GM18909 (cell line): ENCODE measurements around the gene PCDHA5.
"Not testable (repeated sequence)": the region's sequence is repeated elsewhere in the genome, so short reads cannot be mapped to it uniquely, and the experiment has no call there.

Source experiments
- ATAC-seq: cut with Tn5 transposase; IDR thresholded peaks from one replicate; pipeline ENCODE4 v1.9.1; 2021; ENCODE audit warnings: mild to moderate bottlenecking; ENCODE audit not compliant: unreplicated experiment, poor library complexity

PCDHA5 gene

DNA sequence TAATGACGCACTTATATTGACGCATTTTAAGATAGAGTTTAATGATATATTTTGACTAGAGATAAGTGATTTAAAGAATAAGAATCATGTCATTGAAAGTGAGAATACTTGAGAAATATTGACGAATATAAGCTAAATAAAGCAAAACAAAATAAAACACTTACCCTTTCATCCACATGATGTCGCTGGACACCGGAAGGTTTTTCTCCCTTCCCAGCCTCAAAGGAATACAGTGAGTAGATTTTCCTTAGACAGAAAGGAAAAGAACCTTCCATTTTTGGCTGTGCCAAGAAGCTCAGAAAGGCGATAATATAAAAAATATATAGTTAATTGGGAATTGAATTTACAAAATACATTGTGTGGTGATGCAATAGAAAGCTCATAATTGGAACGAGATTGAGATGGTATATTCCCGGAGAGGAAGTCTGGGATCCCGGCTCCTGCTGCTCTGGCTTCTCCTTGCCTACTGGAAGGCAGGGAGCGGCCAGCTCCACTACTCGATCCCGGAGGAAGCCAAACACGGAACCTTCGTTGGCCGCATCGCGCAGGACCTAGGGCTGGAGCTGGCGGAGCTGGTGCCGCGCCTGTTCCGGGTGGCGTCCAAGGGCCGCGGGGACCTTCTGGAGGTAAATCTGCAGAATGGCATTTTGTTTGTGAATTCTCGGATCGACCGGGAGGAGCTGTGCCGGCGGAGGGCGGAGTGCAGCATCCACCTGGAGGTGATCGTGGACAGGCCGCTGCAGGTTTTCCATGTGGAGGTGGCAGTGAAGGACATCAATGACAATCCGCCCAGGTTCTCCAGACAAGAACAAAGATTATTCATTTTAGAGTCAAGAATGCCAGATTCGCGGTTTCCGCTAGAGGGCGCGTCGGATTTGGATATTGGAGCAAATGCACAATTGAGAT is at the start of gene PCDHA5:
PCDHA5 (plus strand) TSS at position 239 of the 906 bp plus-strand sequence.
- ATAC-seq, result no peak

DNA sequence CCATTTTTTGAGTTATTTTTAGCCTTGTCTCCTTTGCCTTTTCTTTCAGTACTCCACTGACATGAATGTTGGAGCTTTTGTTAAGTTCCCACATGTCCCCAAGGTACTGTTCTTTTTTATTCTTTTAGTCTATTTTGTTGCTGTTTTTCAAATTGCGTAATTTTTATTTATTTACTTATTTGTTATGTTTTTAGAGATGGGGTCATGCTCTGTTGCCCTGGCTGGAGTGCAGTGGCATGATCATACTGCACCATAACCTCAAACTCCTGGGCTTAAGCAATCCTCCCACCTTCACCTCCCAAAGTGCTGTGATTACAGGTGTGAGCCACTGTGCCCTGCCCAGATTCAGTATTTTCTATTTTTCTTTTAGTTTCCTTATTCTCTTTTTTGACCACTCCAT is 40.9 kb upstream of the PCDHA5 start:
- ATAC-seq, result no peak

DNA sequence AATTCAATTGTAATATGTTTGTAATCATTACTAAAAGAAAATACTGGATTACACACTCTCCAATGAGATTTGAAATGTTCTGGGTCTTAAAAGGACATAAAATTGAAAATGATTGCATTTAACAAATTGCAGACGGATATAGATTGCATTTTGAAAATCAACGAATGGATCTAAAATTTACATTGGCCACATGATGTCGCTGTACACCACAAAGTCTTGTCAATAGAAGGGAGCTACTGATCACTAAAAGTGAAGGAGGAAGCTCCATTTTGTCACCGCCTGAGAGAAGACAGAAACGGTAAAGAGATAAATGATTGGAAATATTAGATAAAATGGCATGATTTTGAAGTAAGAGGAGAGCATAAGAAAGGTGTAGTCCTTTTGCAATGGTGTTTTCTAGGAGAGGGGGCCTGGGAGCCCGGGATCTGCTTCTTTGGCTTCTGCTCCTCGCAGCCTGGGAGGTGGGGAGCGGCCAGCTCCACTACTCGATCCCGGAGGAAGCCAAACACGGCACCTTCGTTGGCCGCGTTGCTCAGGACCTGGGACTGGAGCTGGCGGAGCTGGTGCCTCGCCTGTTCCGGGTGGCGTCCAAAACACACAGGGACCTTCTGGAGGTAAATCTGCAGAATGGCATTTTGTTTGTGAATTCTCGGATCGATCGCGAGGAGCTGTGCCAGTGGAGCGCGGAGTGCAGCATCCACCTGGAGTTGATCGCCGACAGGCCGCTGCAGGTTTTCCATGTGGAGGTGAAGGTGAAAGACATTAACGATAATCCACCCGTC is 35.3 kb upstream of the PCDHA5 start, which contains the start of gene PCDHA1:
PCDHA1 (plus strand) TSS at position 236 of the 782 bp plus-strand sequence.
- no peak for ATAC-seq

DNA sequence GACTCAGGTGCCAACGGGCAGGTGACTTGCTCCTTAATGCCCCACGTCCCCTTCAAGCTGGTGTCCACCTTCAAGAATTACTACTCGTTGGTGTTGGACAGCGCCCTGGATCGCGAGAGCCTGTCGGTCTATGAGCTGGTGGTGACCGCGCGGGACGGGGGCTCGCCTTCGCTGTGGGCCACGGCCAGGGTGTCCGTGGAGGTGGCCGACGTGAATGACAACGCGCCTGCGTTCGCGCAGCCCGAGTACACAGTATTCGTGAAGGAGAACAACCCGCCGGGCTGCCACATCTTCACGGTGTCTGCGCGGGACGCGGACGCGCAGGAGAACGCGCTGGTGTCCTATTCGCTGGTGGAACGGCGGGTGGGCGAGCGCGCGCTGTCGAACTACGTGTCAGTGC is 34.0 kb upstream of the PCDHA5 start:
- not testable (repeated sequence) for ATAC-seq

DNA sequence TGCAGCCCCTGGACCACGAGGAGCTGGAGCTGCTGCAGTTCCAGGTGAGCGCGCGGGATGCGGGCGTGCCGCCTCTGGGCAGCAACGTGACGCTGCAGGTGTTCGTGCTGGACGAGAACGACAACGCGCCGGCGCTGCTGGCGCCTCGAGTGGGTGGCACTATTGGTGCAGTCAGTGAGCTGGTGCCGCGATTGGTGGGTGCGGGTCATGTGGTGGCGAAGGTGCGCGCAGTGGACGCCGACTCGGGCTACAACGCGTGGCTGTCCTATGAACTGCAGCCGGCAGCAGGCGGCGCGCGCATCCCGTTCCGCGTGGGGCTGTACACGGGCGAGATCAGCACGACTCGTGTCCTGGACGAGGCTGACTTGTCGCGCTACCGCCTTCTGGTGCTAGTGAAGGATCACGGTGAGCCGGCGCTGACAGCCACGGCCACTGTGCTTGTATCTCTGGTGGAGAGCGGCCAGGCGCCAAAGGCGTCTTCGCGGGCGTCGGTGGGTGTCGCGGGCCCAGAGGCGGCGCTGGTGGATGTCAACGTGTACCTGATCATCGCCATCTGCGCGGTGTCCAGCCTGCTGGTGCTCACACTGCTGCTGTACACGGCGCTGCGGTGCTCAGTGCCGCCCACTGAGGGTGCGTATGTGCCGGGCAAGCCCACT is 33.4 kb upstream of the PCDHA5 start:
- ATAC-seq, result not testable (repeated sequence)

DNA sequence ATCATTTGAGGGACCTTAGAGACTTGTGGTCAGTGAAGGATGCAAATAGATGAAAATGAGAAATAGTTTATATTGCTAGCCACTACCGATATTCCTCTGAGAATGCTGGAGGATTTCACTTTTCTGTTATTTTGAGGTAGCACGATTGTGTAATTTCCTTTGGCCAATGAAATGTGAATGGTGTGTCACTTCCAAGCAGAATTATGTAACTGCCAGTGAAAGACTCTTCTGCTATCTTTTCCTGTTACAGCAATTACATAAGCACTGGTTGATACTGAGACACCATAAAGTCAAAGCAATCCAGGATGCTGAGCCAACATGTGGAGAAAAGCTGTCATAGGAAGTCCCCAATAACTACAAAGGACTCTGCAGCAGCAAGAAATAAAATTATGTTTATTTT is 30.3 kb upstream of the PCDHA5 start:
- no peak for ATAC-seq

DNA sequence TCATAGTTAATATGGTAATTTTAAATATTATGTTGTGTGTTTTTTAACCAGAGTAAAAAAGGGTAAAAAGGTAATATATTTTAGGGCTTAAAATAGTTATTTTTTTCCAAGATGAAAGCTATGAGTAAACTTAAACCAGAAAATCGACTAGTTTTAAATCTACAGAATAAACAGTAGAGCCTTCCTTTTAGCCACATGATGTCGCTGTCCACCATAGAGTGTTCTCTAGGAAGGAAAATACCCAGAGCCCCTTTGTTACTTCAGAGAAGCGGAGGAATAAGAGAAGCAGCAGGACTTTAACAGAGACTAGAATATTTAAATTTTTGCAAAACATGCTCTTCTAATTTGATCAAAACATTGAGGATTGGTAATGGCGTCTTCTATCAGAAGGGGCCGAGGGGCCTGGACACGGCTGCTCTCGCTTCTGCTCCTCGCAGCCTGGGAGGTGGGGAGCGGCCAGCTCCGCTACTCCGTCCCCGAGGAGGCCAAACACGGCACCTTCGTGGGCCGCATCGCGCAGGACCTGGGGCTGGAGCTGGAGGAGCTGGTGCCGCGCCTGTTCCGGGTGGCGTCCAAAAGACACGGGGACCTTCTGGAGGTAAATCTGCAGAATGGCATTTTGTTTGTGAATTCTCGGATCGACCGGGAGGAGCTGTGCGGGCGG is 26.7 kb upstream of the PCDHA5 start, which contains the start of gene PCDHA2:
PCDHA2 (plus strand) TSS at position 258 of the 664 bp plus-strand sequence.
- no peak for ATAC-seq

DNA sequence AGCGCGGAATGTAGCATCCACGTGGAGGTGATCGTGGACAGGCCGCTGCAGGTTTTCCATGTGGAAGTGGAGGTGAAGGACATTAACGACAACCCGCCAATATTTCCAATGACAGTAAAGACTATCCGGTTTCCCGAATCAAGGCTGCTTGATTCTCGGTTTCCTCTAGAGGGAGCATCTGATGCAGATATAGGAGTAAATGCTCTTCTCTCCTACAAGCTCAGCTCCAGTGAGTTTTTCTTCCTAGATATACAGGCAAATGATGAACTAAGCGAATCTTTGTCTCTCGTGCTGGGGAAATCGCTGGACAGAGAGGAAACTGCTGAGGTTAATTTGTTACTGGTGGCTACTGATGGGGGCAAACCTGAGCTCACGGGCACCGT is 26.2 kb upstream of the PCDHA5 start:
- no peak for ATAC-seq

DNA sequence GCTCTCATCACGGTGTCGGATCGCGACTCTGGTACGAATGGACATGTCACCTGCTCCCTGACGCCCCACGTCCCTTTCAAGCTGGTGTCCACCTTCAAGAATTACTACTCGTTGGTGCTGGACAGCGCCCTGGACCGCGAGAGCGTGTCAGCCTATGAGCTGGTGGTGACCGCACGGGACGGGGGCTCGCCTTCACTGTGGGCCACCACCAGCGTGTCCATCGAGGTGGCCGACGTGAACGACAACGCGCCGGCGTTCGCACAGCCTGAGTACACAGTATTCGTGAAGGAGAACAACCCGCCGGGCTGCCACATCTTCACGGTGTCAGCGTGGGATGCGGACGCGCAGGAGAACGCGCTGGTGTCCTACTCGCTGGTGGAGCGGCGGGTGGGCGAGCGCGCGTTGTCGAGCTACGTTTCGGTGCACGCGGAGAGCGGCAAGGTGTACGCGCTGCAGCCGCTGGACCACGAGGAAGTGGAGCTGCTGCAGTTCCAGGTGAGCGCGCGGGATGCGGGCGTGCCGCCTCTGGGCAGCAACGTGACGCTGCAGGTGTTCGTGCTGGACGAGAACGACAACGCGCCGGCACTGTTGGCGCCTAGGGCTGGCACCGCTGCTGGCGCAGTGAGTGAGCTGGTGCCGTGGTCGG is 25.2 kb upstream of the PCDHA5 start:
- ATAC-seq, result not testable (repeated sequence)

DNA sequence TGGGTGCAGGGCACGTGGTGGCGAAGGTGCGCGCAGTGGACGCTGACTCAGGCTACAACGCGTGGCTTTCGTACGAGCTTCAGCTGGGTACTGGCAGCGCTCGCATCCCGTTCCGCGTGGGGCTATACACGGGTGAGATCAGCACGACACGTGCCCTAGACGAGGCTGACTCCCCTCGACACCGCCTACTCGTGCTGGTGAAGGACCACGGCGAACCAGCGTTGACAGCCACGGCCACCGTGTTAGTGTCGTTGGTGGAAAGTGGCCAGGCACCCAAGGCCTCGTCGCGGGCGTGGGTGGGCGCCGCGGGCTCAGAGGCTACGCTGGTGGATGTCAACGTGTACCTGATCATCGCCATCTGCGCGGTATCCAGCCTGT is 24.7 kb upstream of the PCDHA5 start:
- no peak for ATAC-seq

DNA sequence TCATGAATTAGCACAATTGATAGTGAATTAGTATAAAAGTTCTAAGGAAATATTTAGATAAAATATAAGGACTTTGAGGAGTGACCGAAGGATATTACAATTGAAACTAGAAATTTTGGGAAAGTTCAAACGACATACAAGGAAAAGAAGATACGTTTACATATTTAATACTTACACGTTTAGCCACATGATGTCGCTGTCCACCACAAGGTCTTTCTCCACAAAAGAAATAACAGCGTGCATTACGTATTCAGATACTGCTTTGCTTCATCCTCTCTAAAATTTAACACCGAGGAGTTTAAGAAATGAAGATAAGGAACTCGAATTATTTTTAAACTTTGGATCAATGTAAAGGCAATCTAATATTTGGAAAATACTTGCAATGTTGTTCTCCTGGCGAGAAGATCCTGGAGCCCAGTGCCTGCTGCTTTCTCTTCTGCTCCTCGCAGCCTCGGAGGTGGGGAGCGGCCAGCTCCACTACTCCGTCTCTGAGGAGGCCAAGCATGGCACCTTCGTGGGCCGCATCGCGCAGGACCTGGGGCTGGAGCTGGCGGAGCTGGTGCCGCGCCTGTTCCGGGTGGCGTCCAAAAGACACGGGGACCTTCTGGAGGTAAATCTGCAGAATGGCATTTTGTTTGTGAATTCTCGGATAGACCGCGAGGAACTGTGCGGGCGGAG is 20.5 kb upstream of the PCDHA5 start, which contains the start of gene PCDHA3:
PCDHA3 (plus strand) TSS at position 242 of the 678 bp plus-strand sequence.
- ATAC-seq, result no peak

DNA sequence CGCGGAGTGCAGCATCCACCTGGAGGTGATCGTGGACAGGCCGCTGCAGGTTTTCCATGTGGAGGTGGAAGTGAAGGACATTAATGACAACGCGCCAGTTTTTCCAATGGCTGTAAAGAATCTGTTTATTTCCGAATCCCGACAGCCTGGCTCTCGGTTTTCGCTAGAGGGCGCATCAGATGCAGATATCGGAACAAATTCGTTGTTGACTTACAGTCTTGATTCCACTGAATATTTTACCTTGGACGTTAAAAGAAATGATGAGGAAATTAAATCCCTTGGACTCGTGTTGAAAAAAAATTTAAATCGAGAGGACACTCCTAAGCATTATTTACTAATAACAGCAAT is 19.9 kb upstream of the PCDHA5 start:
- no peak for ATAC-seq

DNA sequence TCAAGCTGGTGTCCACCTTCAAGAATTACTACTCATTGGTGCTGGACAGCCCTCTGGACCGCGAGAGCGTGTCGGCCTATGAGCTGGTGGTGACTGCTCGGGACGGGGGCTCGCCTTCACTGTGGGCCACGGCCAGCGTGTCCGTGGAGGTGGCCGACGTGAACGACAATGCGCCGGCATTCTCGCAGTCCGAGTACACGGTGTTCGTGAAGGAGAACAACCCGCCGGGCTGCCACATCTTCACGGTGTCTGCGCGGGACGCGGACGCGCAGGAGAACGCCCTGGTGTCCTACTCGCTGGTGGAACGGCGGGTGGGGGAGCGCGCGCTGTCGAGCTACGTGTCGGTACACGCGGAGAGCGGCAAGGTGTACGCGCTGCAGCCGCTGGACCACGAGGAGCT is 19.0 kb upstream of the PCDHA5 start:
- ATAC-seq, result not testable (repeated sequence)

DNA sequence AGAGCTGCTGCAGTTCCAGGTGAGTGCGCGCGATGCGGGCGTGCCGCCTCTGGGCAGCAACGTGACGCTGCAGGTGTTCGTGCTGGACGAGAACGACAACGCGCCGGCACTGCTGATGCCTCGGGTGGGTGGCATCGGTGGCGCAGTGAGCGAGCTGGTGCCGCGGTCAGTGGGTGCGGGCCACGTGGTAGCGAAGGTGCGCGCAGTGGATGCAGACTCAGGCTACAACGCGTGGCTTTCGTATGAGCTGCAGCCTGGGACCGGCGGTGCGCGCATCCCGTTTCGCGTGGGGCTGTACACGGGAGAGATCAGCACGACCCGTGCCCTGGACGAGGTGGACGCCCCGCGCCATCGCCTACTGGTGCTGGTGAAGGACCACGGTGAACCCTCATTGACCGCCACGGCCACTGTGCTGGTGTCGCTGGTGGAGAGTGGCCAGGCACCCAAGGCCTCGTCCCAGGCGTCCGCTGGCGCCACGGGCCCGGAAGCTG is 18.6 kb upstream of the PCDHA5 start:
- ATAC-seq, result no peak

DNA sequence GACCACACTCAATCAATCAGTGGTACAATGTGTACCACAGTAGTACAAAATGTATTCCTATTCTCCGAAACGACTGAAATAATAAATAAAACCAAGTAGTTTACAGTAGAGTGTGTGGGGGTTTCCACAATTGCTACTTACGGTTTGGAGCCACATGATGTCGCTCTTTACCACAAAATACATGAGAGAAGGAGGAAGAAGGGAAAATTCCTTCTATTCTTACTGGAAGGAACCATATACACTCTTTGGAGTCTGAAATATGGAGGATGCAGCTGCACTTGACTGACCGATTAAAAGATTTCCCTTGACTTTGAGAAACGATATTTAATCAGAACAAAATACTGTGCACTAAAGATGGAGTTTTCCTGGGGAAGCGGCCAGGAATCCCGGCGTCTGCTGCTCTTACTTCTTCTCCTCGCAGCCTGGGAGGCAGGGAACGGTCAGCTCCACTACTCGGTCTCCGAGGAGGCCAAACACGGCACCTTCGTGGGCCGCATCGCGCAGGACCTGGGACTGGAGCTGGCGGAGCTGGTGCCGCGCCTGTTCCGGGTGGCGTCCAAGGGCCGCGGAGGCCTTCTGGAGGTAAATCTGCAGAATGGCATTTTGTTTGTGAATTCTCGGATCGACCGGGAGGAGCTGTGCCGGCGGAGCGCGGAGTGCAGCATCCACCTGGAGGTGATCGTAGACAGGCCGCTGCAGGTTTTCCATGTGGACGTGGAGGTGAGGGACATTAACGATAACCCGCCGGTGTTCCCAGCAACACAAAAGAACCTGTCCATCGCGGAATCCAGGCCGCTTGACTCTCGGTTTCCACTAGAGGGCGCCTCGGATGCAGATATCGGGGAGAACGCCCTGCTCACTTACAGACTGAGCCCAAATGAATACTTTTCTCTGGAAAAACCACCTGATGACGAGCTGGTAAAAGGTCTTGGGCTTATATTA is 14.3 kb upstream of the PCDHA5 start, which contains the start of gene PCDHA4:
PCDHA4 (plus strand) TSS at position 235 of the 942 bp plus-strand sequence.
- ATAC-seq, result no peak

DNA sequence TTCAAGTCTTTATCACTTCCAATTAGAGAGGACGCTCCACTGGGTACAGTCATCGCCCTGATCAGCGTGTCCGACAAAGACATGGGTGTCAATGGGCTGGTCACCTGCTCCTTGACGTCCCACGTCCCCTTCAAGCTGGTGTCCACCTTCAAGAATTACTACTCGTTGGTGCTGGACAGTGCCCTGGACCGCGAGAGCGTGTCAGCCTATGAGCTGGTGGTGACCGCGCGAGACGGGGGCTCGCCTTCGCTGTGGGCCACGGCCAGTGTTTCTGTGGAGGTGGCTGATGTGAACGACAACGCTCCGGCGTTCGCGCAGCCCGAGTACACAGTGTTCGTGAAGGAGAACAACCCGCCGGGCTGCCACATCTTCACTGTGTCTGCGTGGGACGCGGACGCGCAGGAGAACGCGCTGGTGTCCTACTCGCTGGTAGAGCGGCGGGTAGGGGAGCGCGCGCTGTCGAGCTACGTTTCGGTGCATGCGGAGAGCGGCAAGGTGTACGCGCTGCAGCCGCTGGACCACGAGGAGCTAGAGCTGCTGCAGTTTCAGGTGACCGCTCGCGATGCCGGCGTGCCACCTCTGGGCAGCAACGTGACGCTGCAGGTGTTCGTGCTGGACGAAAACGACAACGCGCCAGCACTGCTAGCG is 13.0 kb upstream of the PCDHA5 start:
- ATAC-seq, result not testable (repeated sequence)

DNA sequence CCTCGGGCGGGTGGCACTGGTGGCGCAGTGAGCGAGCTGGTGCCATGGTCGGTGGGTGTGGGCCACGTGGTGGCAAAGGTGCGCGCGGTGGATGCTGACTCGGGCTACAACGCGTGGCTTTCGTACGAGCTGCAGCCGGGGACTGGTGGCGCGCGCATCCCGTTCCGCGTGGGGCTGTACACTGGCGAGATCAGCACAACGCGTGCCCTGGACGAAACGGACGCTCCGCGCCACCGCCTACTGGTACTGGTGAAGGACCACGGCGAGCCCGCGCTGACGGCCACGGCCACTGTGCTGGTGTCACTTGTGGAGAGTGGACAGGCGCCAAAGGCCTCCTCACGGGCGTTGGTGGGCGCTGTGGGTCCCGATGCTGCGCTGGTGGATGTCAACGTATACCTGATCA is 12.5 kb upstream of the PCDHA5 start:
- no peak for ATAC-seq
